ENCODE data around the gene CTIF.

Gene CTIF

GRCh38 chr18:48551100-48551499 lies 12.3 kb downstream of the CTIF start:
- DNase-seq (ENCODE audit: low read depth in 2 of 2): no peak

- no peak for DNase-seq (ENCODE audit: low read depth in 2 of 2)
Observed at GRCh38 chr18:48552130-48552529, 13.3 kb downstream of the CTIF start.

- DNase-seq (ENCODE audit: low read depth in 2 of 2): no peak
Observed at GRCh38 chr18:48553236-48553635, 14.4 kb downstream of the CTIF start.

- DNase-seq (ENCODE audit: low read depth in 2 of 2): no peak
Observed at GRCh38 chr18:48554610-48555400, 16.0 kb downstream of the CTIF start.

- no peak for DNase-seq (ENCODE audit: low read depth in 2 of 2)
Observed at GRCh38 chr18:48555465-48555995, 16.7 kb downstream of the CTIF start.

- no peak for DNase-seq (ENCODE audit: low read depth in 2 of 2)
Observed at GRCh38 chr18:48557640-48558174, 18.9 kb downstream of the CTIF start.

- DNase-seq (ENCODE audit: low read depth in 2 of 2): no peak
Observed at GRCh38 chr18:48558248-48558647, 19.4 kb downstream of the CTIF start.

GRCh38 chr18:48560491-48560890 lies 21.7 kb downstream of the CTIF start:
- no peak for DNase-seq (ENCODE audit: low read depth in 2 of 2)

GRCh38 chr18:48562075-48562474 lies 23.2 kb downstream of the CTIF start:
- no peak for DNase-seq (ENCODE audit: low read depth in 2 of 2)

GRCh38 chr18:48563027-48563426 lies 24.2 kb downstream of the CTIF start:
- DNase-seq (ENCODE audit: low read depth in 2 of 2): peak in 1 of 2 experiments; percentile 51

- no peak for DNase-seq (ENCODE audit: low read depth in 2 of 2)
Observed at GRCh38 chr18:48564139-48564538, 25.3 kb downstream of the CTIF start.

- DNase-seq (ENCODE audit: low read depth in 2 of 2): no peak
Observed at GRCh38 chr18:48565105-48565504, 26.3 kb downstream of the CTIF start.

- no peak for DNase-seq (ENCODE audit: low read depth in 2 of 2)
Observed at GRCh38 chr18:48566589-48566988, 27.8 kb downstream of the CTIF start.

- no peak for DNase-seq (ENCODE audit: low read depth in 2 of 2)
Observed at GRCh38 chr18:48567388-48567787, 28.6 kb downstream of the CTIF start.

- no peak for DNase-seq (ENCODE audit: low read depth in 2 of 2)
Observed at GRCh38 chr18:48569139-48569914, 30.5 kb downstream of the CTIF start.

GRCh38 chr18:48569915-48570264 lies 31.1 kb downstream of the CTIF start:
- DNase-seq (ENCODE audit: low read depth in 2 of 2): no peak

- no peak for DNase-seq (ENCODE audit: low read depth in 2 of 2)
Observed at GRCh38 chr18:48570313-48570712, 31.5 kb downstream of the CTIF start.

GRCh38 chr18:48571639-48572384 lies 33.0 kb downstream of the CTIF start:
- no peak for DNase-seq (ENCODE audit: low read depth in 2 of 2)

- DNase-seq (ENCODE audit: low read depth in 2 of 2): peak in 1 of 2 experiments; percentile 18
Observed at GRCh38 chr18:48572402-48573126, 33.7 kb downstream of the CTIF start.

GRCh38 chr18:48573632-48574283 lies 34.9 kb downstream of the CTIF start:
- DNase-seq (ENCODE audit: low read depth in 2 of 2): no peak
